HepG2 (cell line): ENCODE measurements around the gene UCN. TPM values are rescaled to one million over a fixed set of nuclear protein-coding genes. Genes with fewer than 3 reads are reported as not detected.

ENCODE experiments used
- ATF6 ChIP-seq: sonication (generic); formaldehyde crosslinking; conservative IDR thresholded peaks from 2 replicates; pipeline ENCODE4 v1.4.0; 2020; ENCODE audit warnings: missing genetic modification reagents
- DBP ChIP-seq: sonication (generic); formaldehyde crosslinking; IDR thresholded peaks from 2 replicates; pipeline ENCODE4 v1.4.0; 2020; ENCODE audit warnings: missing genetic modification reagents; ENCODE audit errors: not compliant biosample characterization
- GFI1 ChIP-seq: sonication (generic); formaldehyde crosslinking; IDR thresholded peaks from 2 replicates; pipeline ENCODE4 v1.5.0; 2020; ENCODE audit warnings: missing genetic modification reagents, mild to moderate bottlenecking, borderline replicate concordance
- GTF3A ChIP-seq: sonication (generic); formaldehyde crosslinking; conservative IDR thresholded peaks from 2 replicates; pipeline ENCODE4 v1.4.0; 2020; ENCODE audit warnings: mild to moderate bottlenecking, missing genetic modification reagents
- KDM5A ChIP-seq: fragments of 200-600 bp; sonication (generic); IDR thresholded peaks from 2 replicates; pipeline ENCODE4 v1.7.0; 2018; ENCODE audit warnings: antibody characterized with exemption, mild to moderate bottlenecking, low read length, borderline replicate concordance
- KMT2B ChIP-seq: IDR thresholded peaks from 2 replicates; pipeline ENCODE4 v1.6.1; 2016; ENCODE audit warnings: missing genetic modification reagents, missing compliant biosample characterization
- MBD4 ChIP-seq: IDR thresholded peaks from 2 replicates; pipeline ENCODE4 v1.6.1; 2012; ENCODE audit warnings: low read length, inconsistent platforms, borderline replicate concordance
- MXD3 ChIP-seq: IDR thresholded peaks from 2 replicates; pipeline ENCODE4 v1.6.1; 2016; ENCODE audit warnings: mild to moderate bottlenecking, missing biosample characterization, missing genetic modification reagents
- MXI1 ChIP-seq: IDR thresholded peaks from 3 replicates; pipeline ENCODE4 v1.6.1; 2012; ENCODE audit warnings: low read depth, low read length, inconsistent platforms, borderline replicate concordance
- NCOR1 ChIP-seq: fragments of 200-600 bp; sonication (generic); IDR thresholded peaks from 2 replicates; pipeline ENCODE4 v1.7.0; 2017; ENCODE audit warnings: antibody characterized with exemption, low read length, borderline replicate concordance
- NFKB2 ChIP-seq: sonication (generic); formaldehyde crosslinking; IDR thresholded peaks from 2 replicates; pipeline ENCODE4 v1.4.0; 2020; ENCODE audit warnings: missing genetic modification reagents, borderline replicate concordance
- PPARG ChIP-seq: conservative IDR thresholded peaks from 2 replicates; pipeline ENCODE4 v1.6.1; 2016; ENCODE audit warnings: missing biosample characterization, missing genetic modification reagents
- PTBP1 ChIP-seq: fragments of 200-400 bp; formaldehyde crosslinking; IDR thresholded peaks from 2 replicates; pipeline ENCODE4 v1.6.1; 2018; ENCODE audit warnings: low read length, low read depth; ENCODE audit not compliant: poor library complexity, severe bottlenecking
- RXRA ChIP-seq: sonication (generic); formaldehyde crosslinking; IDR thresholded peaks from 2 replicates; pipeline ENCODE4 v1.5.1; 2020; ENCODE audit warnings: missing genetic modification reagents
- TFDP2 ChIP-seq: sonication (generic); formaldehyde crosslinking; IDR thresholded peaks from 2 replicates; pipeline ENCODE4 v1.4.0; 2020; ENCODE audit warnings: missing genetic modification reagents
- polyA plus RNA-seq, 8 experiments: library from polyadenylated mRNA; depleted of rRNA in 3 of 8; stranded (reverse) in 7 of 8; unstranded in 1 of 8; fragments of >200 nt; fragmentation: Illumina TruSeq in 4 of 8; extraction: Trizol in 4 of 8; gene quantifications; 2 replicates each; pipeline versions ENCODE4 v1.2.1 to v1.2.3, GENCODE V29; 2011 to 2016; ENCODE audit warnings: low read depth in 4 of 8, missing spikeins in 1 of 8, mixed read lengths in 1 of 8; ENCODE audit not compliant: insufficient read depth in 1 of 8
- total RNA-seq, 5 experiments: library from RNA; depleted of rRNA; stranded (reverse); fragments of >200 nt; fragmentation: Illumina TruSeq; extraction: Trizol; gene quantifications; 2 replicates each; pipeline ENCODE4 v1.2.3, GENCODE V29; 2016; ENCODE audit warnings: low read depth in 1 of 5
- TF ChIP-seq, protein P1 (sequence below), 2 experiments: IDR thresholded peaks; 2 replicates each; pipeline ENCODE4 v1.6.1; 2011 to 2012; ENCODE audit warnings: low read length in 2 of 2, borderline replicate concordance in 1 of 2, low read depth in 1 of 2, mild to moderate bottlenecking in 1 of 2, moderate library complexity in 1 of 2
- TF ChIP-seq, protein P2 (sequence below): sonication (generic); formaldehyde crosslinking; IDR thresholded peaks from 2 replicates; pipeline ENCODE4 v1.4.0; 2020; ENCODE audit warnings: mild to moderate bottlenecking, missing genetic modification reagents

Gene UCN
- total and polyA plus RNA-seq, 2 of the 13 experiments (the other 11 are each of a cell fraction or from before 2014, with no cell fraction given), result 1.2 to 2.3 TPM

GRCh38 chr2:27353762-27354596 is 45.7 kb upstream of the UCN start (continued):
- TF ChIP-seq, protein P1, sequence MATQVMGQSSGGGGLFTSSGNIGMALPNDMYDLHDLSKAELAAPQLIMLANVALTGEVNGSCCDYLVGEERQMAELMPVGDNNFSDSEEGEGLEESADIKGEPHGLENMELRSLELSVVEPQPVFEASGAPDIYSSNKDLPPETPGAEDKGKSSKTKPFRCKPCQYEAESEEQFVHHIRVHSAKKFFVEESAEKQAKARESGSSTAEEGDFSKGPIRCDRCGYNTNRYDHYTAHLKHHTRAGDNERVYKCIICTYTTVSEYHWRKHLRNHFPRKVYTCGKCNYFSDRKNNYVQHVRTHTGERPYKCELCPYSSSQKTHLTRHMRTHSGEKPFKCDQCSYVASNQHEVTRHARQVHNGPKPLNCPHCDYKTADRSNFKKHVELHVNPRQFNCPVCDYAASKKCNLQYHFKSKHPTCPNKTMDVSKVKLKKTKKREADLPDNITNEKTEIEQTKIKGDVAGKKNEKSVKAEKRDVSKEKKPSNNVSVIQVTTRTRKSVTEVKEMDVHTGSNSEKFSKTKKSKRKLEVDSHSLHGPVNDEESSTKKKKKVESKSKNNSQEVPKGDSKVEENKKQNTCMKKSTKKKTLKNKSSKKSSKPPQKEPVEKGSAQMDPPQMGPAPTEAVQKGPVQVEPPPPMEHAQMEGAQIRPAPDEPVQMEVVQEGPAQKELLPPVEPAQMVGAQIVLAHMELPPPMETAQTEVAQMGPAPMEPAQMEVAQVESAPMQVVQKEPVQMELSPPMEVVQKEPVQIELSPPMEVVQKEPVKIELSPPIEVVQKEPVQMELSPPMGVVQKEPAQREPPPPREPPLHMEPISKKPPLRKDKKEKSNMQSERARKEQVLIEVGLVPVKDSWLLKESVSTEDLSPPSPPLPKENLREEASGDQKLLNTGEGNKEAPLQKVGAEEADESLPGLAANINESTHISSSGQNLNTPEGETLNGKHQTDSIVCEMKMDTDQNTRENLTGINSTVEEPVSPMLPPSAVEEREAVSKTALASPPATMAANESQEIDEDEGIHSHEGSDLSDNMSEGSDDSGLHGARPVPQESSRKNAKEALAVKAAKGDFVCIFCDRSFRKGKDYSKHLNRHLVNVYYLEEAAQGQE (IDR thresholded peaks at IDR 0.05; ENCODE audit: borderline replicate concordance in 1 of 2, low read depth in 1 of 2, low read length in 2 of 2), result no peak
- TF ChIP-seq PTBP1, result no peak
- TF ChIP-seq KDM5A, result no peak; the same call in 1 of the 2 replicates
- TF ChIP-seq, protein P2, sequence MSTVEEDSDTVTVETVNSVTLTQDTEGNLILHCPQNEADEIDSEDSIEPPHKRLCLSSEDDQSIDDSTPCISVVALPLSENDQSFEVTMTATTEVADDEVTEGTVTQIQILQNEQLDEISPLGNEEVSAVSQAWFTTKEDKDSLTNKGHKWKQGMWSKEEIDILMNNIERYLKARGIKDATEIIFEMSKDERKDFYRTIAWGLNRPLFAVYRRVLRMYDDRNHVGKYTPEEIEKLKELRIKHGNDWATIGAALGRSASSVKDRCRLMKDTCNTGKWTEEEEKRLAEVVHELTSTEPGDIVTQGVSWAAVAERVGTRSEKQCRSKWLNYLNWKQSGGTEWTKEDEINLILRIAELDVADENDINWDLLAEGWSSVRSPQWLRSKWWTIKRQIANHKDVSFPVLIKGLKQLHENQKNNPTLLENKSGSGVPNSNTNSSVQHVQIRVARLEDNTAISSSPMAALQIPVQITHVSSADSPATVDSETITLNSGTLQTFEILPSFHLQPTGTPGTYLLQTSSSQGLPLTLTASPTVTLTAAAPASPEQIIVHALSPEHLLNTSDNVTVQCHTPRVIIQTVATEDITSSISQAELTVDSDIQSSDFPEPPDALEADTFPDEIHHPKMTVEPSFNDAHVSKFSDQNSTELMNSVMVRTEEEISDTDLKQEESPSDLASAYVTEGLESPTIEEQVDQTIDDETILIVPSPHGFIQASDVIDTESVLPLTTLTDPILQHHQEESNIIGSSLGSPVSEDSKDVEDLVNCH, result no peak
- TF ChIP-seq TFDP2 (CRISPR knock-in tag), result no peak
- TF ChIP-seq MBD4, result peak; percentile 33; the same call in 1 of the 2 replicates
- no peak for TF ChIP-seq NFKB2 (CRISPR knock-in tag)
- no peak for TF ChIP-seq MXD3
- no peak for TF ChIP-seq GFI1
- TF ChIP-seq PPARG (CRISPR knock-in tag), result no peak; the same call in 1 of the 2 replicates
- no peak for TF ChIP-seq DBP (CRISPR knock-in tag)
- TF ChIP-seq NCOR1, result peak; percentile 80
- TF ChIP-seq ATF6, result no peak
- no peak for TF ChIP-seq GTF3A
- peak; percentile 51; the same call in 1 of the 2 replicates for TF ChIP-seq RXRA
- TF ChIP-seq KMT2B (CRISPR knock-in tag), result no peak
- TF ChIP-seq MXI1, result peak; percentile 57; the same call in 1 of the 3 replicates
